GM18511 (cell line): Measurements from ENCODE around the gene FHIT.

Source experiments
- ATAC-seq: cut with Tn5 transposase; IDR thresholded peaks from one replicate; pipeline ENCODE4 v1.9.1; 2021; ENCODE audit warnings: mild to moderate bottlenecking, moderate library complexity; ENCODE audit not compliant: unreplicated experiment

The FHIT gene

DNA sequence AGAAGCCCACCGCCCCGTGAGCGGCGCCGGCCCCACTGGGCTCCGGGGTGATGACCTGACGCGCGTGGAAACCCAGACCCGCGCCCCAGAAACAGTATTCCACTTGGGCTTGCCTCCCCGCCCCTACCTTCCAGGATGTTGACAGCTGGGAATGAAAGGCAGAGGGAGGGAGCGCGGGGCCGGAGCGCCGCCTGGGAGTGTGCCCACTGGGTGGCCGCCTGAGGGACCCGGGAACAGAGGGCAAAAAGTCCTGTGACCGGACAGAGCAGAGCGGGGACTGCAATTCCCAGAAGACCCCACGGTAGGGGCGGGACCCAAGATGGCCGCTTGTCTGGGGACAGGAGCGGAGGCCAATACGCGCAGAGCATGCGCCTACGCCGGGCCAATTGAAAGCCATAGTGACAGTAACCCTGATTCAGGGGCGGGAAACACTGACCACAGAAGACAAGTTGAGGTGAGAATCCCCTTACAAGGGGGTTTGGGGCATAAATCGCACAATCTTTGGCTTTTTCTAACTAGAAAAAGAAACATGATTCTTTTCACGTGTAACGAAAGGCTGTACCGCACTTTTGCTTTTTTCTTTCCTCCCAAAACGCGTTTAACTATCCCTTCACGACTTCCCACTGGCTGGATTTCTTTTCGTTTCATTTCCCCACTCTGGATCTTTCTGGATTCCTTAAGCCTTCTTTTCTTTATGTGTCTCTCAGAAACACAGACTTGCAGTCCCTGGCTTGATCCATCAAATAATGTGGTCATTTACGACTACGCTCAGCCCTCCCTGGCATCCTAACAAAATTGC lies at the start of gene FHIT:
TSS of gene FHIT (minus strand) at position 279 of the 799 bp plus-strand sequence.
- peak; percentile 89 for ATAC-seq

DNA sequence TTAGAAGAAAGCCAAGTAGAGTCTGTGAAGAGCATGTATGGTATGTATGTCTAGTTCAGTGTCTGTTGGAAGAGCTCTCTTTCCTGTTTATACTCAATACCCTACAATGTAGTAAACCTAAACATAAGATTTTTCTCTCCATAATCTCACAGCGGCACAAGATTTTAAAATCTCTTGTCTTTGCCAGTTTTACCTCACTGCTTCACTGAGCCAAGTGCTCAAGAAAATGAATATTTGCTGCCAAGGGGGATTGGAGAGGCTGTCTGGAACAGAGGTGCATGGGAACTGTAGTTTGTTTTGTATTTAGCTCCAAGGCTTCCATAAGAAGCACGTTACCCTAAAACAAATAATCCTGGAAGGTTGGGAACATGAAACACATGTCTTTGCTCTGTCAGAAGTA lies 49.5 kb upstream of the FHIT start:
- no peak for ATAC-seq

DNA sequence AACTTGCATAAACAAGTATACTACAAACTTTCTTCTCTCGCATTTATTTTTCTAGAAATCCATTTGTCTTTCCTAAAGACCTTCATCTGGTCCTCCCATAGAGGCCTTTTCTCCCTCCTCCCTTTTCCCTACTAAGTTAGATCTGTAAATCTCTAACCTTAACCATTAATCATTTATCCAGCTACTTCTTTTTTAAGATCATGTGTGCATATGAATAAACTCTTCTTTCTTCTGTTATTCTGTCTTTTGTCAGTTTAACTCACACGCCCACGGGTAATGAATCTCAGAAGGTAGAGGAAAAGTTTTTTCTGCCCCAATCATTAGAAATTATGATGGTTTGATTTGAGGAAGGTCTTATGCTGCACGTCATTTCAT lies 48.7 kb upstream of the FHIT start:
- ATAC-seq = no peak

DNA sequence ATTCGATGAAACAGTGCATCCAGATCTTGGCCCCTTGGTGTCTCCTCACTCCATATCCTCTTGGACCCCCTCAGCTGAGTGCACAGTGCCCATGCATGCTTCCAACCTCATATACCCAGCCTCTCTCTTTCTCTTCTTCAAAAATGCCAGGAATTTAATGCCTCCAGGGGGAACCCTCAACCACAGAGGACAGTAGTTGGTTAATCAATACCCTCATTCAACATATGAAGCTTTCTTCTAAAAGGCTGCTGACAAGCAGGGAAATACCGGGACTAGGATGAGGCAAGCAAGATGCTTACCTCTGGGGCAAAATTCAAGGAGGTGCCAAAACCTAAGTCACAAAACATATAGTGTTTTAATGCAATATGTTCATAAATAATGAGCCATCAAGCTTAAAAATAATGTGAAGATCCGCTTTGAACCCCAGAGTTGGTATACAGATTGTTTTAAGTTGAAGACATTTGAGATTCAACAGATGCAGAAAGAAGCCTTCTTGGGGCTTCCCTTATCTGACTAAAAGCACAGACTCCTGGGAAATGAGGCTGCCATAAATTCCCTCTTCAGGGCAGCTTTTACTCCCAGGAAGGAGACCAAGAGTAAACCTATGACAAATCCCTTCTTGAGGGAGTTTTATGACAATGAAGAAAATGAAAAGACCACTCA lies 48.2 kb upstream of the FHIT start:
- no peak for ATAC-seq

DNA sequence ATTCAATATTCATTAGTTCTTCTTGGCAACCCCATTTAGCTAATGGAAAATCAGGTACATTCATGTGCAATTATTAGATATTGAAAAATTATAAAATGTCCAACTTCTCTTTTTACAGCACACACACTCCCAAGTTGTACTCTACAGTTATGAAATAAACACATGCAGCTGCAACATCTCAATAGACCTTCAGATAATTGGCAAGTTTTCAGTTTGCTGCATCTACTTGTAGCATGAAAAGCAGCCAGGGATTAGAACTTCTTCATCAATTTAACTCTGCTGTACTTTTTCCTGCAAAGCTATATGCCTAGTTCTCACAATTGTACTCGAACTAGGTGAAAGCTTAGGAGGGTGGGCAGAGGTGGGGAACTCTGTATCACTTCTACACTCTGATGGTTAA lies 46.6 kb upstream of the FHIT start:
- ATAC-seq = no peak

DNA sequence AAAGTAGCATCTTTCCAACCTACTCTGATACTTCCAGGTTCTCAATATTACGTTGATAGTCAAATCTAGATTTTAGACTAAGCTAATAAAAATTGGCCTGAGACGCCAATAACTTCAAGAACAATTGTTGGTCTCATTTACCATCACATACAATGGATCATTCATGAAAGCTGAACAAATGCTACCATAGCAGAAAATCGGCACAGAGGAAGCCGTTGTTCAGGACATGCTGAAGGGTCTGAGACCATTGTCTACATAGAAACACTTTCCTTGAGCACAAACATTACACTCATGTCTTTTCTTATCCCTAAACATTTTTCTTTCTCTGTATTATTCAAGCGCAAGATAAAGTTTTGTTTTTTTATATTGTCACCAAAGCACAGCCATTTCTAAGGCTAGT lies 37.2 kb upstream of the FHIT start:
- ATAC-seq = no peak

DNA sequence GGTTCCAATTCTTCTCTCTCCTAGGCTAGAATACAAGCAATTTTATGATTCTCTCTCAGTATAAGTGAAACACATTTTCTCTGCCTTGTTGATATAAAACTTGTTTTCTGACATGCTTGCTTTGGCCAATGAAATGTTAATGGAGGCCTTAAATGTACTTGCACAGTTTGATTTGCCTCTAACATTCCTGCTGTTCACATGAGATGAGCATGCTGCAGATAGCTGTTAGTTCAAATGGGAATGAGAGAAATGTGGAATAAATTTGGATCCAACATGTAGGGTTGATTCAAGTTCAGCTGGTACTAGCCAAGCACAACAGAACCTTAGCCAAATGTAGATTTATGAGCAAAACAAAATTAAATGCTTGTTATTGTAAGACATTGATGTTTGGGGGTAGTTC lies 32.6 kb upstream of the FHIT start:
- no peak for ATAC-seq

DNA sequence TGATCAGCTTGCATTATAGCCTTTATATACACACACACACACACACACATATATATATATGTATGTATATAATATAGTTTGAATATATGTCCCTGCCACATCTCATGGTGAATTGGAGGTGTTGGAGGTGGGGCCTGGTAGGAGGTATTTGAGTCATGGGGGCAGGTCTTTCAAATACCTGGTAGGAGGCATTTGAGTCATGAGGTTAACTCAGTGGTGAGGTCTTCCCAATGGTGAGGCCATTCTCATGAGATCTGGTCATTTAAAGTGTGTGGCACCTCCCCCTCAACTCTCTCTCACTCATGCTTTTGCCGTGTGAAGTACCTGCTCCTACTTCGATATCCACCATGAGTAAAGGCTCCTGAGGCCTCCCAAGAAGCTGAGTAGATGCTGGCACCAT lies 27.5 kb upstream of the FHIT start:
- ATAC-seq = no peak

DNA sequence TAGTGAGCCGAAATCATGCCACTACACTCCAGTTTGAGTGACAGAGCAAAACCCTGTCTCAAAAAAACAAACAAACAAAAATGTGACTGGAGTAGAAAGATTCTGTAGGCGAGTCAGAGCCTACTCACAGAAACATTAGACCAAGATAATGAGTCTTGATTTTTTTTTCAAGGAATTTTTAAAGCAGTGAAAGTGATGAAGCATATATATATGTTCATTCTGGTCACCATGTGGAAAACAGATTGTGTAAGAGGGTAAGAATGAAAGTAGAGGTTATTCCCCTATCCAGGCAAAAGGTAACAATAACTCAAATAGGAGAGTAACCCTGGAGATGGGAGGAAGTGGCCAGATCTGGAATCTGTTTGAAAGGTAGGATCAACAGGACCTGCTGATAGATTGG lies 26.2 kb upstream of the FHIT start:
- no peak for ATAC-seq

DNA sequence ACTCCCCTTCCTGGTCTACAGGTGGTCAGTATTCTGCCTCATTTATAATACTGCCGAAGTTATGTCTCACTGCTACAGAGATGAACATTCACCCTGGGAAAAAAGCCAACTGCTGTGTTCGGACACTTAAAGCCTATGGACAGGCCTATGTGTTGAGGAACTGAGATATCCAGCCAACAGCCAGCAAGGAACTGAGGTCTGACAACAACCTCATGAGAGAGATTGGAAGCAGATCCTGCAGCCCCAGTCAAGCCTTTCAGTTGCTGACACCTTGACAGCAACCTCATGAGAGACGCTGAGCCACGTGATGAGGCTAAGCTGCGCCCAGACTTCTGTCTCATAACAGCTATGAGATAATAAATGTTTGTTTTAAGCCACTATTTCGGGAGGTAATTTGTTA lies 18.2 kb upstream of the FHIT start:
- no peak for ATAC-seq

DNA sequence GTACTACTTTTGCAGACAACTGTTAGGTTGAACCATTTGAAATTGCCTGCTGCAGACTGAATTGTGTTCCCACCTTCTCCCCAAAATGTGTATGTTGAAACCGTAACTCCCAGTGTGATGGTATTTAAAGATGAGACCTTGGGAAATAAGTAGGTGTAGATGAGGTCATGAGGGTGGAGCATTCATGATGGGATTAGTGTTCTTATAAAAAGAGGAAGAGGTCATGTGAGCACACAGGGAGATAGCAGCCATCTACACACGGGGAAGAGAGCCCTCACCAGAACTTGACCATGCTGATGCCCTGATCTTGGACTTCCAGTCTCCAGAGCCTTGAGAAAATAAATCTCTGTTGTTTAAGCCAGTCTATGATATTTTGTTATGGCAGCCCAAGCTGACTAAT lies 17.4 kb upstream of the FHIT start:
- no peak for ATAC-seq

DNA sequence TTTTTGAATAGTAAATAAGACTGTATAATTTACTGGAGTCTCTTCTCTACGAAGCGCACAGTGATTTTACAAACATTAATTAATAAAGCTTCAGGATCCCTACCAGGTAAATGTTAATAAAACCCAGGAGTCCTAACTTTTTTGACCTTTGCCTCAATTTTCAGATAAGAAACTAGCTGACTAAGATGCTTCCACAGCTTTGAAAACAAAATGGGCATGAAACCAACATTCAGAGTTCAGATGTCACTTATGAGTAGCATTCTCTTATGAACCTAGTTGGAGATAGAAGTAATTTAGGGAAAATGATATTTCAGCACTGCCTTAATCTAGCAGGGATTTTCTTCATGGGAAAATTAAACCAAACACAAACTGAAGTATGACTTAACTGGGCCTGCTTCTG lies 13.0 kb upstream of the FHIT start:
- ATAC-seq = no peak

DNA sequence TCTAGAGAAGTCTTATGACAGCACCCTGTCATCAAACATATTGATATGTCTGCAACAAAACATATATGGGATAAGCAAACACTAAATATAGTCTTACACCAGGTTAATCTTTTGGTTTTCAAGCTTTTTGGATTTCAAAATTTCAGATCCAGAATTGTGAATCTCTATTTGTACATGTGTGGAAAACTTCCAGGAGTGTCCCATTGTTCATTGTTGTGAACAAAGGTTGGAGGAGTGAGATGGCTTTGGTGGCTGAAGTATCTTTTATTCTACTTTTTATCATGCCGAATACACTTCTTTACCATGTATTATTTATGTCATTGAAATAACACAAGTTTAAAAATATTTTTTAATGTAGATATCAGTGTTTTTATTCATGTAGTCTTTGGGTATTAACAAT lies 5.9 kb upstream of the FHIT start:
- no peak for ATAC-seq

DNA sequence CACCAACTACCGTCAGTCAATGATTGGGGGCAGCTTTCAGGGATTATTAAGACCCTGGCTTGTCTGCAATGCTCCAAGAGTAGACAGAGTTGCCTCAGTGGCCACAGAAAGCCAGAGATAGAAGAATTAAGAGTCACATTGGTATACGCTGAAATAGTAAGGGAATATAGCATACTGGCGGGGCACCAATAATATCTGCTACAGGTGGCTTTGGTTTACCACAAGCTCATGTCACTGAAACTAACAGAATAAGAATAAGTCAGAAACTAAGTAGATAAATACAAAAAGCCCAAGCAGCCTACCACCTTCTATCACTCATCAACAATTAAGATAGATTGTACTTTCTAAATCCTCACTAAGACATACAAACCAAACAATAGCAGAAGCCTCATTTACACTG lies 2.5 kb upstream of the FHIT start:
- ATAC-seq = no peak

DNA sequence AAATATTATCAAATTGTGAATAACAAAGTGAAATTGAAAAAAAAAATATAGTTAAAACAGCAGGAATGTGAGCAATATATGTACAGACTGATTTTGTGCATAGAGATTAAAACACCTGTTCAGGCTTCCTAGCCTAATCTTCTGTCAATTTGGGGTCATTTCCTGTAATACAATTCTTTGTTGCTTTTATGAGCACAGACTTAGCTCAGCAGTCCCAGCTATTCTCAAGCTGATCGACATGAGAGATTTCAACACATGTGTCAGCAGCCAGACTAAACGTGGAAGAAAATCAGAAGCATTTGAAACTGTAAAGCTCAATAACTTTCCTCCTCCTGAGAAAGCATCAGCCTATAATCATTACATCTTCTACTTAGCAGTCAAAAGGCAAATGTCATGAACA lies 1.6 kb upstream of the FHIT start:
- no peak for ATAC-seq

DNA sequence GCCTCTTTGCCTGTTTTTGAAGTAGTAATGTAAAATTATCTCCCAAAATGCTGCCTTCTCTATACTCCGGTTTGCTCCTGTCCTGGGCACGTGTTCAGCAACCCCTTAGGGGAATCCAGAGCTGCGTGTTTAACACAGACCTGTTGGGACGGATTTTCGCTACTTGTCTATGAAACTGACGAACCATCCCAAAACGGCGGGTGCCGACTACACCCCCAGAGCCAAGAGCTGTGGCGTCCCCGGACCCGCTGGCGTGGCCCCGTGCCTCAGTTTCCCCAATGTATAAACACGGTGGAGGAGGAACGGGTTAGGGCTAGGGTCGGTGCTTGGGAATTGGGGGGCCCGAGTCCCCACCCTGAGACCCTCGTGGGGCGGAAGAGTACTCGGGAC lies 473 bp downstream of the FHIT start:
- peak; percentile 19 for ATAC-seq

DNA sequence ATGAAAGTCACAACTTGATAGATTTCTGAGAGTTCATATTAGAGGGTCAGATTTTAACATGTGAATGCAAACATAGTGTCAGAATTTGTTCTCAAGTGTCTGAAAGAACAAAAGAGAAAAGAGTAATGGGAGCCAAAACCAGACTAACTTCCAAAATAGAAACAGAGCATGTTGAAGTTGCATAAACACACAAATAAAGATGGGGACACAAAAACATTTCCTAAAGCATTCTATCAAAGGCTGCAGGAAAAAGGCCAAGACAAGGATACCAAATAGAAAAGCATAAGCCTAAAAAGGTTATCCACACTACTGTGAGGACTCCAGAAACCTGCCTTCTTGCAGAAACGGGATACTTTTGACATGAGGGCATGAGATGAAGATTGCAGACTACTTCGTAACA lies 2.8 kb downstream of the FHIT start:
- no peak for ATAC-seq

DNA sequence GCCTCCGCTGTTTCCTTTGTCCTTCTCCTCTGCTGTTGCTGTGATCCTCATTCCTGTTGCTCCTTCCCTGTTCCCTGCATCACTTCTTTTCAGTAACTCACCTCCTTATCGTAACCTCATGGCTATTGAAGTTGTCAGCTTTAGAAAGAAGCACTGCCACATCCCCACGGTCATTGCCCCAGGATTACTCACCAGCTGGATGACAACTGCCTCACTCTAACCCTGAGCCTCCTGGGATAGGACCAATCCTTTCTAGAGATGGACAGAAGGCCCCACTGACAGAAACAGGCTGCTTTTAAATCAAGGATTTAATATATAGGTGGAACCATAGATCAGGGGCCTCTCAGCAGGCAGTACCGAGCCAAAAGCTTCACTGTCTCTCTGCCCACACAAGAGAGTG lies 4.1 kb downstream of the FHIT start:
- ATAC-seq = no peak

DNA sequence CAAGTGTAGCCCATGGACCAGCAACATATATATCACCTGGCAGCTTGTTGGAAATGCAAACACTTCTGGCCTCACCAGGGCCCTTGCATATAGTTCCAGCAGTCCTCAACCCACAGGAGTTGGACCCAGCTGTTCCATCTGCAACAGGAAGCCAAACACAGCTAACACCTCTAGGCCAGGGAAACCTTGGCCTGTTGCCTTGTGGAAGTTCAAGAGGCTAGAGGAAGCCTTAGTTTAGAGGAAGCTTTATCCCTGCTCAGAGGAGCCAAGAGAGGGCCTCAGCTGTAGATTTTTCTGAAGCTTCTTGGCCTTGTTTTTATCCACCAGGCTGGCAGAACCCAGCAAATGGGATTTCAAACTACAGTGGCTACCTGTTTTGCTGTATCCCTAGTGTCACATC lies 11.4 kb downstream of the FHIT start:
- ATAC-seq = no peak

DNA sequence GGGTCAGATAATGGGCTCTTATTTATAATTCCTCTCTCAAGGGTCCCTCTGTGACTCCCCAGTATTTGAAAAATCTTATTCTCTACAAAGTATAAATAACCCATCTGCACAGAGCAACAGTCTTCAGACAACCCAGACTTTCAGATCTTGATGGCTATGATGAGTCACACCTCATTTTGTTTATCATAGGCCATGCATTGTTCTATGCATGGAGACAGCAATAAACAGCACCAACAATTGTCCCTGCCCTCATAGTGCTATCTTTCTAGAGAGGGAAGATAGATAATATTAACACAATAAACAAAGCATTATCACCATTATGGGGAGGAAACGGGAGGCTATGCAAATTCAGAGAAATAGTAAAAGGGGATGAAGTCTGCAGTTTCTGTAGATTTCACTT lies 13.4 kb downstream of the FHIT start:
- no peak for ATAC-seq

DNA sequence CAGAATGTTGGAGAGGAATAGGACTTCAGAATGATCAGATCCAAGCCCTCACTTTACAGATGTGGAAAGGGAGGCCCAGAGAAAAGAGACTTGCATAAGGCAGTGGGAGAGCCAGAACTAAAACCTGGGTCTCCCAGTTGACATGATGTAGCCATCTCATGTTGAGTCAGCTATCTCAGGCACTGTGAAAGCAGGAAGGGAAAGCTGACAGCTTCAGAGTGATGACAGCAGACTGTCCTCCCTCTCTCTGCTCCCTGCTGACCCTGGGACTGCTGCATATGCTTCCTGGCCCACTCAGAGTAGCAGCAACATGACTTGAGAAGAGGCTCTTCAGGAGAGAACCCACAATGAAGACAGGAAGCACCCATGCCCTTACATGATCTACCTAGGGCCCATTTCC lies 14.7 kb downstream of the FHIT start:
- peak; percentile 87 for ATAC-seq

DNA sequence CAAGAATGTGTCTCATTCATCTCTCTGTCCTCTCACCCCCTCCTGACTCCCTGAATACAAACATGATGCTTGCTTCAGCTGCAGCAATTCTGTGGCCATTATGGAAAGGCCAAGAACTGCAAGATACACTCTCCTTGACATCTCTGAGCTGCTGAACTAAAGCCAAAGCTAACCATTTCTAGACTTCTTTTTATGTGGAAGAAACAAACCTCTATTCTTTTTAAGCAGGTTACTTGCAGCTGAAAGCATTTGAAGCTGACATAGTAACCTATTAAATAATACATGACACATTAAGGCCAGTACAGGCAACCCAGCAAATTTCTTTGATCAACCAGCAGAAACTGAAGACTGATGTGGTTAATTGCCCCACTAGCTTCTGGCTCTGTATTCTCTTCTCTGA lies 17.5 kb downstream of the FHIT start:
- peak; percentile 43 for ATAC-seq

DNA sequence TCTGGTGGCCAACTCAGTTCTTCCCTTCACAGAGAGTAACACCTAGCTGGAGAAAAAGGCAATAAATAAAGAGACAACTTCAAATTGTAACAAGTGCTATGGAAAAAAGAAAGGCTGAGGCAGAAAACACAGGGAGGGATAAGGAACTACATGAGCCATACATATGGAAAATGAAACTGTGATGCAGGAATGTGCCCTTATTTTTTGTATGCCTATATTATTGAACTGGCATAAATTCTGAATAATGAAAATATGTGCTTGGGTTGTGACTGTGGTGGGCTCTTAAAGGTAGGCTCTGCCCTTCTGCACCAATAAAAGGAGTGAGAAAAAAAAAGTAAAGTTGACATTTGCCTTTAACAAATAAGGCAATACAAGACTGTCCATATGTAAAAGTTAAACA lies 19.6 kb downstream of the FHIT start:
- no peak for ATAC-seq
